GM08714 (cell line): Measurements from ENCODE around the gene CCNQ.

Experiments
- H3K4me3 ChIP-seq: fragments of 200-500 bp; sonication (Bioruptor generic); 2 replicates; pipeline ENCODE4 v1.5.1; 2014; ENCODE audit warnings: mild to moderate bottlenecking, low read length, inconsistent platforms
- ZNF274 ChIP-seq: IDR thresholded peaks from 2 replicates; pipeline ENCODE4 v1.6.1; 2012; ENCODE audit warnings: mild to moderate bottlenecking, low read depth, low read length

The CCNQ gene

GRCh38 chrX:153640045-153640686, 41.2 kb upstream of the CCNQ start:
- TF ChIP-seq ZNF274: no peak
- H3K4me3 ChIP-seq: no peak overlapping the region

- TF ChIP-seq ZNF274: no peak
Observed at GRCh38 chrX:153639177-153640044, 40.5 kb upstream of the CCNQ start.

GRCh38 chrX:153638436-153639176, 39.7 kb upstream of the CCNQ start:
- H3K4me3 ChIP-seq: no peak overlapping the region
- TF ChIP-seq ZNF274: no peak

More at GRCh38 chrX:153639177-153640044, 40.5 kb upstream of the CCNQ start:
- H3K4me3 ChIP-seq: no peak overlapping the region

- no peak overlapping the region for H3K4me3 ChIP-seq
- TF ChIP-seq ZNF274: no peak
Observed at GRCh38 chrX:153638041-153638371, 39.1 kb upstream of the CCNQ start.

GRCh38 chrX:153637121-153638040, 38.4 kb upstream of the CCNQ start:
- no peak overlapping the region for H3K4me3 ChIP-seq
- no peak for TF ChIP-seq ZNF274

- H3K4me3 ChIP-seq: no peak overlapping the region
- TF ChIP-seq ZNF274: no peak
Observed at GRCh38 chrX:153636716-153637115, 37.8 kb upstream of the CCNQ start.

GRCh38 chrX:153635788-153636668, 37.1 kb upstream of the CCNQ start:
- TF ChIP-seq ZNF274: no peak
- H3K4me3 ChIP-seq: no peak overlapping the region

GRCh38 chrX:153635388-153635787, 36.4 kb upstream of the CCNQ start:
- no peak overlapping the region for H3K4me3 ChIP-seq
- no peak for TF ChIP-seq ZNF274

- no peak overlapping the region for H3K4me3 ChIP-seq
- no peak for TF ChIP-seq ZNF274
Observed at GRCh38 chrX:153634832-153635231, 35.9 kb upstream of the CCNQ start.

GRCh38 chrX:153634236-153634635, 35.3 kb upstream of the CCNQ start:
- no peak for TF ChIP-seq ZNF274
- H3K4me3 ChIP-seq: no peak overlapping the region

GRCh38 chrX:153633607-153634180, 34.8 kb upstream of the CCNQ start:
- H3K4me3 ChIP-seq: no peak overlapping the region
- TF ChIP-seq ZNF274: no peak

GRCh38 chrX:153633048-153633447, 34.1 kb upstream of the CCNQ start:
- TF ChIP-seq ZNF274: no peak
- H3K4me3 ChIP-seq: no peak overlapping the region

GRCh38 chrX:153632595-153632946, 33.6 kb upstream of the CCNQ start:
- TF ChIP-seq ZNF274: no peak
- H3K4me3 ChIP-seq: no peak overlapping the region
